DMS153 (cell line): ENCODE measurements around the gene CFAP47.
"Not testable (repeated sequence)": the region's sequence is repeated elsewhere in the genome, so short reads cannot be mapped to it uniquely, and the experiment has no call there.

Experiments used
- DNase-seq: peaks from one replicate; lab custom pipeline; 2025; lab: John Stamatoyannopoulos, UW

The CFAP47 gene, protein sequence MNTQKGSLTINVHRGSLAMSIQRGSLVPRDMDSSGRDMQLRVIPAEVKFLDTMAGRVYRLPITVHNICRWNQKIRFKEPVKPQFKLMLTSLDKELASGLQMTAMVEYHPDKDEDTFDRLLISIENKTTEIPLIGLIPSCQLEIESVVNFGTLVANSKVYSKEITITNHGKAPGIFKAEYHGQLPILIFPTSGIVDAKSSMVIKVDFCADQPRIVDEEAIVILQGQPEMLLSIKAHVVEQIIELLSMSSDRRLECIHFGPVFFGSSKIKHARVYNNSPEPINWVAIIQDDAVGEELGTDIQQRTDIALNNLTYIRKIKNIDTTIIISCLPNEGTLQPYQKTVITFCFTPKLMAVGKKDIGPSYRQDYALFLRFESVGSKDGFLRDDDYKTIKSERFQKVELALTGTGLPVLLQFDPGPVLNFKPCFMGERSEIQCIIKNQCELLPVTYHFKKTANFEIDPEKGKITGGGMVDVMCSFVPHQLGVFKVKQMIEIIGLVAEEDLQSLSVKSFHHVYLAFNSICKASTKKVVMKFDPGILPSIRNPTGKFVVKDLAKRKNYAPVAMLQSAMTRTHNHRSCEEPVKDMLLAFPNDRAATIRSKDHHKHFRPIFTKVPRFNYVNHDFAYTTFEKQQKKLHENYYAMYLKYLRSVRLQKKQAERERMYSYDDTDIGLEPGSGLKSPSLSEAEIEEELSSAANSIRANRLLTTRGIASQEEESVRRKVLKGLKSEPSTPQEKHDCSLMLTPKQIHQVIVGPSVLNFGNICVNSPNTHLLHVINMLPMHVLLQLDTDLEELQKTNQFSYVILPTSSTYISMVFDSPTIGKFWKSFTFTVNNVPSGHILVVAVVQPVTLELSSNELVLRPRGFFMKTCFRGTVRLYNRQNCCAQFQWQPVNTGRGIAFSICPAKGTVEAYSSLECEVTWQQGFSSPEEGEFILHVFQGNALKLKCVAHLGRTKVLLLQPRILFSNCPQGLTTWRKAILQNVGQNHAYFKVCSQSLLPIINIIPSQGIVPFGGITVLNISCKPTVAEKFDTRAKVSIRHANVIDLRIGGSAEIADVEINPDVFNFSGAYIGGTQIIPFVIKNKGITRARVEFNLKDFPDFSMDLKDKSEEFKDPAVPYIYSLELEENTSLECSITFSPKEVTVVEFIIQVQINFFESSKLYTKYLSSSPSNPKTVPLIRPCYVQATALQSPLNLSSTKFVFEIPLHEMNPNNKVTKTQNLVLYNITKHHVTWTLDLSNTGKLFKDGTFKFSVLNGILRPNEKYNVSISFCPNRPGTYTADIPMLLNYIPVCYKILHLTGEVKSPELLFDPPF (N-terminal part only)

GRCh38 chrX:35919536-35920309, at the start of gene CFAP47:
Gene CFAP47 (plus strand): TSS chrX:35919734. CDS start chrX:35919800, 66 bp downstream.
- peak; percentile 41 for DNase-seq

DNA sequence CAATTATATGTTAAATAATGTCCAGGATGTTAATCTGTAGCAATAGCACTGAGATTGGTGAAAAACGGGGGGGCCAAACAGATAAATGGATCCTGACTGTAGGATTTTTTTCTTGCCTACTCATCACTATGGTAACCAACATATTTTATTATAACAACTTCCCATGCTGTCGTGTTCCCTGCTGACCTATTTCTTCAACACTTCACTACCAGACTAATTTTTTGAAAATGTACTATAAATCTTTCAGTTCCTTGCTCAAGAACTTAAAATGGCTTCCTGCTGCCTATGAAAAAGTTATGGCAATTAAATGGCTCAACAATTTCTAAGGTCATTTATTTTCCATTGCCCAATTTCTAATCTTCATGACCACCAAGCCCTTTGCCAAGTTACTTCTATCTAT, 38.9 kb upstream of the CFAP47 start:
- DNase-seq = no peak

GRCh38 chrX:35886135-35886534, 33.4 kb upstream of the CFAP47 start:
- DNase-seq = no peak

- DNase-seq = peak; percentile 1
Measured at GRCh38 chrX:35890699-35891098, 28.8 kb upstream of the CFAP47 start.

DNA sequence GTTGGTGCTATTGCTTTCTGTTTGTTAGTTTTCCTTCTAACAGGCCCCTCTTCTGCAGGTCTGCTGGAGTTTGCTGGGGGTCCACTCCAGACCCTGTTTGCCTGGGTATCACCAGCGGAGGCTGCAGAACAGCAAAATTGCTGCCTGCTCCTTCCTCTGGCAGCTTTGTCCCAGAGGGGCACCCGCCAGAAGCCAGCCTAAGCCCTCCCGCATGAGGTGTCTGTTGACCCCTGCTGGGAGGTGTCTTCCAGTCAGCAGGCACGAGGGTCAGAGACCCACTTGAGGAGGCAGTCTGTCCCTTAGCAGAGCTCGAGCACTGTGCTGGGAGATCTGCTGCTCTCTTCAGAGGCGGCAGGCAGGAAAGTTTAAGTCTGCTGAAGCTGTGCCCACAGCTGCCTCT, 67.3 kb downstream of the CFAP47 start:
- DNase-seq = not testable (repeated sequence)

- DNase-seq = no peak
Measured at GRCh38 chrX:36007207-36007606, 87.7 kb downstream of the CFAP47 start.

GRCh38 chrX:36019125-36019524, 99.6 kb downstream of the CFAP47 start:
- DNase-seq = no peak

DNA sequence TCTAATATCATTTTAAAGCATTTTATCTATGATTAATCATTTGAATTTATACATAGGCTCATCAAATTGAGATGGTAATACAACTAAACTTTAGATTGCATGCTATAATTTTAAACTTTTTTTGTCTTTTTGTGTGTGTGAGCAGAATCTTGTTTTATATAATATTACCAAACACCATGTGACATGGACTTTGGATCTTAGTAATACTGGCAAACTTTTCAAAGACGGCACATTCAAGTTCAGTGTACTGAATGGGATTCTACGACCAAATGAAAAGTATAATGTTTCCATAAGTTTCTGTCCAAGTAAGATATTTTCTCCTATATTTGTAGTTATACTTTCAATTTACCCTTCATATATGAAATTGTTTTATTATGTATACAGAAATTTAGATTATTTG, 116.0 kb downstream of the CFAP47 start:
- DNase-seq = no peak

DNA sequence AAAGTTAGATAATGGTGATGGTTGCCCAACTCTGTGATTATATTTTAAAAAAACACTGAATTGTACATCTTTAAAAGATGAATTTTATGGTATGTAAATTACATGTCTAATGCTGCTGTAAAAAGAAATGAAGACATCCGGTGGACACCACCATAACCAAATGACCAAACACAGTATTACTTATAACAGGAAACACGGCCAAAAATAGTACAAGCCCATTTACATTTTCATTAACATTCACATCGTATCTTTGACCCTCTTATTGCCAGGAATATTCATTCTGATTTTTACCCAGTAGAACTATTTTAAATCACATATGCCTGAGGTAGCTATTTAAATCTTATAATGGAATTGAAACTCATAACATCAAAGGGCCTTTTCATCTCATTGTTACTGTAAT, 143.2 kb downstream of the CFAP47 start:
- no peak for DNase-seq

DNA sequence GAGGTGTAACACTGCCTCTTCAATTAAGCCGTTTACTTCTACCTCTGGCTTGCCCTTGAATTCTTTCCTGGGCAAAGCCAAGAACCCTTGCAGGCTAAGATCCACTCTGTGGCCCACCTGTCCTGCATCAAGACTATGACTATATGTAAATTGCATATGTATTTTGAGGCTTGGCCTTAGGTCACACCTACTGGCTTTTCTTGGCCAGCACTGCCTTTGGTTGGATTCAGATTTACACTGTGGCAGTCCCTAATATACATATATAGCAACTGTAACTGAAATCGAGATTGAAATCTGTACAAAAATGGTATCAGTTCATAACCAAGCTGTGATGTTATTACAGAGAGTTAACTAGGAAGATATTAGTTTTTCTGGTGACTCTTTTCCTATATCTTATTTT, 151.5 kb downstream of the CFAP47 start:
- DNase-seq = no peak

DNA sequence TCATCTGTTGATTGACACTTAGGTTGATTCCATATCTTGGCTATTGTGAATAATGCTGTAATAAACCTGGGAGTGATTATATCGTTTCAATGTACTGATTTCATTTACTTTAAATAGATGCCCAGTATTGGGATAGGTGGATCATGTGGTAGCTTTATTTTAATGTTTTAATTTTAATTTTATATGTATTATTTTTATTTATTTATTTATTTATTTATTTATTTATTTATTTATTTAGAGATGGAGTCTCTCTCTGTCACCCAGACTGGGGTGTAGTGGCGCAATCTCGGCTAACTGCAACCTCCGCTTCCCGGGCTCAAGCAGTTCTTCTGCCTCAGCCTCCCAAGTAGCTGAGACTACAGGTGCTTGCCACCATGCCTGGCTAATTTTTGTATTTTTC, 155.5 kb downstream of the CFAP47 start:
- not testable (repeated sequence) for DNase-seq

- DNase-seq = no peak
Measured at GRCh38 chrX:36083256-36083655, 163.7 kb downstream of the CFAP47 start.

GRCh38 chrX:36087366-36087765, 167.8 kb downstream of the CFAP47 start:
- no peak for DNase-seq

GRCh38 chrX:36088939-36089338, 169.4 kb downstream of the CFAP47 start:
- DNase-seq = not testable (repeated sequence)

GRCh38 chrX:36102425-36102824, 182.9 kb downstream of the CFAP47 start:
- DNase-seq = no peak

DNA sequence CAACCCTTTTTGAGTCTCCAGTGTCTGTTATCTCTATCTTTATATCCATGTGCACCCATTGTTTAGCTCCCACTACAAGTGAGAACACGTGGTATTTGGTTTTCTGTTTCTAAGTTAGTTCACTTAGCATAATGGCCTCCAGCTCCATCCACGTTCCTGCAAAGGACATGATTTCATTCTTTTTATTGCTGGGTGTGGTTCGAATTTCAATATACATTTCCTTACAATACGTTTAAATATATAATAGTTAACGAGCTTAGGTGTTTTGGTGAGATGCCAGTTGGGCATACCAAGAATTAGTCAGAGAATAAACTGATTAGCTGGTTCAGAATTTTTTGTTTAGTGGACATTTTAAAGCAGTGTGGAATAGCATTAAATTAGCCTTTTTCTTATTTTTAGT, 196.7 kb downstream of the CFAP47 start:
- DNase-seq = no peak

- no peak for DNase-seq
Measured at GRCh38 chrX:36159254-36159653, 239.7 kb downstream of the CFAP47 start.

DNA sequence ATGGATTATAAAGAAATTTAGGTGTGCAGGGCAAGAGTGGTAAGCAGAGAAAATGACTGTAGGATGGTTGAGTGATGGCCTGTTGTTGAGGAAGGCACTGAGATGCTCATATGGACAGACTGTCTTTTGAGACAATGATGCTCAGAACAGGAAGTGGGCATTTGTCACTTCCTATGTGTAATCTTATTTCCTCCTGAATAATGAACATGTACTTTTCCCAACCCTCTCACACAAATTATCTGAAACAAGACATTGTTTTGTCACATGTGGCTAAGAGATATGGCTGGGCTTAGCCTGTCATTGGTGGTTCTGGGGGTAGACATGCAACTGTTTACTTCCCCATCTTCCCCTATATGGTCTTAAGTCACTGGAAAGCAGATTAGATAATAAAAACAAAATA, 240.5 kb downstream of the CFAP47 start:
- no peak for DNase-seq

- no peak for DNase-seq
Measured at GRCh38 chrX:36198575-36198974, 279.0 kb downstream of the CFAP47 start.

DNA sequence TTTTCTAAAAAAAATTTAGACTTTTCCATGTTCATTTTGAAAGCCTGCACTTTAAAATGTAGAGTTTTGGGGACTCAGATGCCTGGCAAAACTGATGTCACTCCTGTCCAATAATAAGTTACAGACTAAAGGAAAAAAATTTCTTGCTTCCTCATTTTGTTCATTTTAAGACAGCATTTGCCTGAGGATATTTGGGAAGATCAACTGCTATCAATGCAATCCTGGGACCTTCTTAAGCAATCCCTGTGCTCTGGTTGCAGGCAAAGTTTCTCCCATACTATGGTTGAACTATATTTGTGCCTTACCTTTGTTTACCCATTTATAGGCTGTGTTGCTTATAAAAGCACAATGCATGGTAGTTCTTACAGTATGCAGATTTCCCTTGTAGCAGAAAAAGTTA, 280.4 kb downstream of the CFAP47 start:
- DNase-seq = no peak

- peak; percentile 49 for DNase-seq
Measured at GRCh38 chrX:36214924-36215323, 295.4 kb downstream of the CFAP47 start.
